ENCODE results near the gene CLRN3.

Gene CLRN3

GRCh38 chr10:127854769-127855590 lies 37.8 kb downstream of the CLRN3 start:
- Histone ChIP-seq H4K5ac (ENCODE audit: low read length) (no peak overlapping the region), H2AK5ac (ENCODE audit: low read length) (no peak overlapping the region), H3K56ac (ENCODE audit: low read length) (no peak overlapping the region), H3K79me2 (ENCODE audit: control insufficient read depth, insufficient read depth, low read length) (no peaks in the 10 kb centered on the region), H3K23ac (ENCODE audit: low read length) (no peak overlapping the region), H3K4me2 (ENCODE audit: low read length) (no peak overlapping the region), H3K79me1 (ENCODE audit: low read length) (no peaks in the 10 kb centered on the region), H3K4me1 (ENCODE audit: control insufficient read depth, low read depth, low read length) (no peaks in the 10 kb centered on the region), H3K18ac (ENCODE audit: low read length) (no peak overlapping the region), H3K36me3 (ENCODE audit: control insufficient read depth, insufficient read depth, low read length) (no peaks in the 10 kb centered on the region), H3K9ac (ENCODE audit: low read length) (no peak overlapping the region), H4K8ac (ENCODE audit: low read depth, low read length) (no peak overlapping the region), H3K4me3 (ENCODE audit: low read length) (no peak overlapping the region), H2BK15ac (replicated peaks; ENCODE audit: low read depth) (no peak overlapping the region), H2BK5ac (ENCODE audit: low read length) (no peak overlapping the region), H2BK120ac (ENCODE audit: low read depth, low read length) (no peak overlapping the region), H3K27ac (ENCODE audit: low read depth, low read length) (no peak overlapping the region), H3K27me3 (ENCODE audit: insufficient read depth, low read length, poor library complexity) (no peaks in the 10 kb centered on the region), H3K4ac (ENCODE audit: low read depth, low read length) (no peak overlapping the region)
- no CpG with 5 or more reads among the region's 15 CpGs for WGBS (ENCODE audit: extremely low coverage, insufficient coverage, low lambda C conversion rate)
- DNase-seq: no peak

GRCh38 chr10:127853868-127854768 lies 38.6 kb downstream of the CLRN3 start:
- no peak overlapping the region for H3K4me3 ChIP-seq (ENCODE audit: low read length)

GRCh38 chr10:127852456-127852855 lies 40.3 kb downstream of the CLRN3 start:
- Histone ChIP-seq H2AK5ac (ENCODE audit: low read length) (no peak overlapping the region), H3K36me3 (ENCODE audit: control insufficient read depth, insufficient read depth, low read length) (no peaks in the 10 kb centered on the region), H3K4me3 (ENCODE audit: low read length) (no peak overlapping the region), H3K27ac (ENCODE audit: low read depth, low read length) (no peak overlapping the region), H3K18ac (ENCODE audit: low read length) (no peak overlapping the region), H3K9ac (ENCODE audit: low read length) (no peak overlapping the region), H3K27me3 (ENCODE audit: insufficient read depth, low read length, poor library complexity) (no peaks in the 10 kb centered on the region), H2BK120ac (ENCODE audit: low read depth, low read length) (no peak overlapping the region), H4K5ac (ENCODE audit: low read length) (no peak overlapping the region), H2BK5ac (ENCODE audit: low read length) (no peak overlapping the region), H3K4ac (ENCODE audit: low read depth, low read length) (no peak overlapping the region), H4K8ac (ENCODE audit: low read depth, low read length) (no peak overlapping the region), H3K56ac (ENCODE audit: low read length) (no peak overlapping the region), H3K79me2 (ENCODE audit: control insufficient read depth, insufficient read depth, low read length) (no peaks in the 10 kb centered on the region), H3K4me2 (ENCODE audit: low read length) (no peak overlapping the region), H3K4me1 (ENCODE audit: control insufficient read depth, low read depth, low read length) (no peaks in the 10 kb centered on the region), H3K79me1 (ENCODE audit: low read length) (no peaks in the 10 kb centered on the region), H3K23ac (ENCODE audit: low read length) (no peak overlapping the region), H2BK15ac (replicated peaks; ENCODE audit: low read depth) (no peak overlapping the region)
- WGBS (ENCODE audit: extremely low coverage, insufficient coverage, low lambda C conversion rate): no CpG with 5 or more reads among the region's 7 CpGs
- DNase-seq: no peak

More at GRCh38 chr10:127853868-127854768, 38.6 kb downstream of the CLRN3 start:
- Histone ChIP-seq H3K18ac (ENCODE audit: low read length) (no peak overlapping the region), H3K9ac (ENCODE audit: low read length) (no peak overlapping the region), H3K56ac (ENCODE audit: low read length) (no peak overlapping the region), H2AK5ac (ENCODE audit: low read length) (no peak overlapping the region), H3K27me3 (ENCODE audit: insufficient read depth, low read length, poor library complexity) (no peaks in the 10 kb centered on the region), H3K23ac (ENCODE audit: low read length) (no peak overlapping the region), H3K79me2 (ENCODE audit: control insufficient read depth, insufficient read depth, low read length) (no peaks in the 10 kb centered on the region), H3K36me3 (ENCODE audit: control insufficient read depth, insufficient read depth, low read length) (no peaks in the 10 kb centered on the region), H4K8ac (ENCODE audit: low read depth, low read length) (no peak overlapping the region), H3K4ac (ENCODE audit: low read depth, low read length) (no peak overlapping the region), H4K5ac (ENCODE audit: low read length) (no peak overlapping the region), H3K4me1 (ENCODE audit: control insufficient read depth, low read depth, low read length) (no peaks in the 10 kb centered on the region), H2BK15ac (replicated peaks; ENCODE audit: low read depth) (no peak overlapping the region), H2BK5ac (ENCODE audit: low read length) (no peak overlapping the region), H3K27ac (ENCODE audit: low read depth, low read length) (no peak overlapping the region), H3K79me1 (ENCODE audit: low read length) (no peaks in the 10 kb centered on the region), H3K4me2 (ENCODE audit: low read length) (no peak overlapping the region), H2BK120ac (ENCODE audit: low read depth, low read length) (no peak overlapping the region)
- DNase-seq: peak; percentile 76
- no CpG with 5 or more reads among the region's 19 CpGs for WGBS (ENCODE audit: extremely low coverage, insufficient coverage, low lambda C conversion rate)

- no peak overlapping the region for H2BK15ac ChIP-seq (replicated peaks; ENCODE audit: low read depth)
- no peak overlapping the region for H3K4me2 ChIP-seq (ENCODE audit: low read length)
- no peak overlapping the region for H3K23ac ChIP-seq (ENCODE audit: low read length)
- no peak overlapping the region for H3K4ac ChIP-seq (ENCODE audit: low read depth, low read length)
- H4K5ac ChIP-seq (ENCODE audit: low read length): no peak overlapping the region
- no peak overlapping the region for H4K8ac ChIP-seq (ENCODE audit: low read depth, low read length)
- no peak overlapping the region for H3K9ac ChIP-seq (ENCODE audit: low read length)
- no peak overlapping the region for H2AK5ac ChIP-seq (ENCODE audit: low read length)
- no peak for DNase-seq
- no peaks in the 10 kb centered on the region for H3K79me1 ChIP-seq (ENCODE audit: low read length)
- H3K18ac ChIP-seq (ENCODE audit: low read length): no peak overlapping the region
- H3K27ac ChIP-seq (ENCODE audit: low read depth, low read length): no peak overlapping the region
- WGBS (ENCODE audit: extremely low coverage, insufficient coverage, low lambda C conversion rate): no CpG with 5 or more reads among the region's 14 CpGs
- H3K4me1 ChIP-seq (ENCODE audit: control insufficient read depth, low read depth, low read length): no peaks in the 10 kb centered on the region
- no peak overlapping the region for H2BK120ac ChIP-seq (ENCODE audit: low read depth, low read length)
- no peak overlapping the region for H2BK5ac ChIP-seq (ENCODE audit: low read length)
- H3K27me3 ChIP-seq (ENCODE audit: insufficient read depth, low read length, poor library complexity): no peaks in the 10 kb centered on the region
- no peak overlapping the region for H3K56ac ChIP-seq (ENCODE audit: low read length)
- H3K79me2 ChIP-seq (ENCODE audit: control insufficient read depth, insufficient read depth, low read length): no peaks in the 10 kb centered on the region
- H3K4me3 ChIP-seq (ENCODE audit: low read length): no peak overlapping the region
- no peaks in the 10 kb centered on the region for H3K36me3 ChIP-seq (ENCODE audit: control insufficient read depth, insufficient read depth, low read length)
These were observed 41.0 kb downstream of the CLRN3 start for GRCh38 chr10:127851661-127852194.

- Histone ChIP-seq H3K4me3 (ENCODE audit: low read length) (no peak overlapping the region), H4K5ac (ENCODE audit: low read length) (no peak overlapping the region), H3K79me2 (ENCODE audit: control insufficient read depth, insufficient read depth, low read length) (no peaks in the 10 kb centered on the region), H4K8ac (ENCODE audit: low read depth, low read length) (no peak overlapping the region), H2BK5ac (ENCODE audit: low read length) (no peak overlapping the region), H3K27me3 (ENCODE audit: insufficient read depth, low read length, poor library complexity) (no peaks in the 10 kb centered on the region), H3K79me1 (ENCODE audit: low read length) (no peaks in the 10 kb centered on the region), H3K4me2 (ENCODE audit: low read length) (no peak overlapping the region), H2AK5ac (ENCODE audit: low read length) (no peak overlapping the region), H3K4me1 (ENCODE audit: control insufficient read depth, low read depth, low read length) (no peaks in the 10 kb centered on the region), H3K9ac (ENCODE audit: low read length) (no peak overlapping the region), H3K23ac (ENCODE audit: low read length) (no peak overlapping the region), H3K18ac (ENCODE audit: low read length) (no peak overlapping the region), H3K27ac (ENCODE audit: low read depth, low read length) (no peak overlapping the region), H2BK15ac (replicated peaks; ENCODE audit: low read depth) (no peak overlapping the region), H2BK120ac (ENCODE audit: low read depth, low read length) (no peak overlapping the region), H3K36me3 (ENCODE audit: control insufficient read depth, insufficient read depth, low read length) (no peaks in the 10 kb centered on the region), H3K56ac (ENCODE audit: low read length) (no peak overlapping the region), H3K4ac (ENCODE audit: low read depth, low read length) (no peak overlapping the region)
- DNase-seq: no peak
- WGBS (ENCODE audit: extremely low coverage, insufficient coverage, low lambda C conversion rate): no CpG with 5 or more reads among the region's 10 CpGs
These were observed 41.8 kb downstream of the CLRN3 start for GRCh38 chr10:127850944-127851343.

Data from mesendoderm (in vitro differentiated cells).